ENCODE measurements around the gene TSHZ2.

Gene TSHZ2

GRCh38 chr20:53028337-53029007, 56.3 kb downstream of the TSHZ2 start:
- DNase-seq (ENCODE audit: low read depth in 2 of 2), result peak in 1 of 2 donors; percentile 1

GRCh38 chr20:53030061-53030460, 57.9 kb downstream of the TSHZ2 start:
- no peak for DNase-seq (ENCODE audit: low read depth in 2 of 2)

GRCh38 chr20:53032046-53032445, 59.9 kb downstream of the TSHZ2 start:
- DNase-seq (ENCODE audit: low read depth in 2 of 2), result no peak

GRCh38 chr20:53032478-53032932, 60.3 kb downstream of the TSHZ2 start:
- DNase-seq (ENCODE audit: low read depth in 2 of 2), result no peak

GRCh38 chr20:53033176-53033575, 61.0 kb downstream of the TSHZ2 start:
- no peak for DNase-seq (ENCODE audit: low read depth in 2 of 2)

- no peak for DNase-seq (ENCODE audit: low read depth in 2 of 2)
Observed at GRCh38 chr20:53034899-53035298, 62.7 kb downstream of the TSHZ2 start.

GRCh38 chr20:53036992-53037391, 64.8 kb downstream of the TSHZ2 start:
- no peak for DNase-seq (ENCODE audit: low read depth in 2 of 2)

GRCh38 chr20:53037621-53038020, 65.5 kb downstream of the TSHZ2 start:
- no peak for DNase-seq (ENCODE audit: low read depth in 2 of 2)

- no peak for DNase-seq (ENCODE audit: low read depth in 2 of 2)
Observed at GRCh38 chr20:53038299-53038698, 66.1 kb downstream of the TSHZ2 start.

- DNase-seq (ENCODE audit: low read depth in 2 of 2), result no peak
Observed at GRCh38 chr20:53040693-53041589, 68.8 kb downstream of the TSHZ2 start.

GRCh38 chr20:53042521-53042920, 70.4 kb downstream of the TSHZ2 start:
- no peak for DNase-seq (ENCODE audit: low read depth in 2 of 2)

- DNase-seq (ENCODE audit: low read depth in 2 of 2), result no peak
Observed at GRCh38 chr20:53044296-53044695, 72.1 kb downstream of the TSHZ2 start.

- DNase-seq (ENCODE audit: low read depth in 2 of 2), result no peak
Observed at GRCh38 chr20:53045941-53046340, 73.8 kb downstream of the TSHZ2 start.

GRCh38 chr20:53047203-53047602, 75.0 kb downstream of the TSHZ2 start:
- DNase-seq (ENCODE audit: low read depth in 2 of 2), result no peak

- DNase-seq (ENCODE audit: low read depth in 2 of 2), result no peak
Observed at GRCh38 chr20:53048387-53048786, 76.2 kb downstream of the TSHZ2 start.

GRCh38 chr20:53050338-53050737, 78.2 kb downstream of the TSHZ2 start:
- no peak for DNase-seq (ENCODE audit: low read depth in 2 of 2)

- DNase-seq (ENCODE audit: low read depth in 2 of 2), result no peak
Observed at GRCh38 chr20:53052380-53052779, 80.2 kb downstream of the TSHZ2 start.

GRCh38 chr20:53053595-53053994, 81.4 kb downstream of the TSHZ2 start:
- no peak for DNase-seq (ENCODE audit: low read depth in 2 of 2)

GRCh38 chr20:53055367-53056067, 83.4 kb downstream of the TSHZ2 start:
- no peak for DNase-seq (ENCODE audit: low read depth in 2 of 2)

GRCh38 chr20:53057579-53057978, 85.4 kb downstream of the TSHZ2 start:
- no peak for DNase-seq (ENCODE audit: low read depth in 2 of 2)

- DNase-seq (ENCODE audit: low read depth in 2 of 2), result no peak
Observed at GRCh38 chr20:53059848-53060247, 87.7 kb downstream of the TSHZ2 start.

Measured in stimulated activated CD8-positive, alpha-beta memory T cell treated with anti-CD3 and anti-CD28 coated beads, Interleukin-15, amount 100 ng/mL, for 48 hours (primary cell).